ENCODE measurements around the gene CCDC90B.
A peak's percentile ranks its signal among the peaks of the same experiment; 100 is the strongest.

The CCDC90B gene

DNA sequence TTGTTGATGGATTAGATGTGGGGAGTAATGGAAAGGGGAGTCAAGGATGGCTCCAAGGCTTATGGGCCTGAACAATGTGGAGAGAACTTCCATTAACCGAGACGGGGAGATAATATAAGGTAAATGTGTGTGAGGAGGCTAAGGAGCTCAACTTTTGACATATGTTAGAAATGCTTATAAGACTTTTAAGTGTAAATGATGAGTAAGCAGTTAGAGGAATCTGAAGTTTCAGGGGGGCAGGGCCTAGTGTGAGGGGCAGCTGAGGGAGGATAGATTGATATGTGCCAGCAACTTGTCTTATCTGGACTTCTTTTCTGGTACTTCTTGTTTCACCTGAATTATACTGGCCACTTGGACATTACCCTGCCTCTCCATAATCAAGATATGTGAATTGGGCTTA lies 62.7 kb downstream of the CCDC90B start:
- DNase-seq (ENCODE audit: low read depth): no peak
- TF ChIP-seq, protein P1, sequence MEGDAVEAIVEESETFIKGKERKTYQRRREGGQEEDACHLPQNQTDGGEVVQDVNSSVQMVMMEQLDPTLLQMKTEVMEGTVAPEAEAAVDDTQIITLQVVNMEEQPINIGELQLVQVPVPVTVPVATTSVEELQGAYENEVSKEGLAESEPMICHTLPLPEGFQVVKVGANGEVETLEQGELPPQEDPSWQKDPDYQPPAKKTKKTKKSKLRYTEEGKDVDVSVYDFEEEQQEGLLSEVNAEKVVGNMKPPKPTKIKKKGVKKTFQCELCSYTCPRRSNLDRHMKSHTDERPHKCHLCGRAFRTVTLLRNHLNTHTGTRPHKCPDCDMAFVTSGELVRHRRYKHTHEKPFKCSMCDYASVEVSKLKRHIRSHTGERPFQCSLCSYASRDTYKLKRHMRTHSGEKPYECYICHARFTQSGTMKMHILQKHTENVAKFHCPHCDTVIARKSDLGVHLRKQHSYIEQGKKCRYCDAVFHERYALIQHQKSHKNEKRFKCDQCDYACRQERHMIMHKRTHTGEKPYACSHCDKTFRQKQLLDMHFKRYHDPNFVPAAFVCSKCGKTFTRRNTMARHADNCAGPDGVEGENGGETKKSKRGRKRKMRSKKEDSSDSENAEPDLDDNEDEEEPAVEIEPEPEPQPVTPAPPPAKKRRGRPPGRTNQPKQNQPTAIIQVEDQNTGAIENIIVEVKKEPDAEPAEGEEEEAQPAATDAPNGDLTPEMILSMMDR (conservative IDR thresholded peaks at IDR 0.05; ENCODE audit: low read length): no peak

DNA sequence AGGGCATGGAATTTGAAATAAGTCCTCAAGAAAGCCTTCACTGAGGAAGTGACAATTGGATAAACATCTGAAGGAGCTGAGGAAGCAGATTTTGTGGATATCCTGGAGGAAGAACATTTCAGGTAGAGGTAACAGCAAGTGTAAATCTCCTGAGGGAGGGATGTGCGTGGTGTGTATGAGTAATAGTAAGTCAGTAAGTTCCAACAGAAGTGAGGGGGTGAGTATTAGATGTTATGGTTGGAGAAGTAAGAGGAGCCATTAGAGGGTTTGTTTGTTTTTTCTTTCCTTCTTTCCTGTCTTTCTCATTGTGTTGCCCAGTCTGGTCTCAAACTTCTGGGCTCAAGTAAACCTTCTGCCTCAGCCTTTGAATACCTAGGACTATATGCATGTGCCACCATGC lies 63.7 kb downstream of the CCDC90B start:
- TF ChIP-seq, protein P1 (conservative IDR thresholded peaks at IDR 0.05; ENCODE audit: low read length): no peak
- DNase-seq (ENCODE audit: low read depth): no peak

More for the DNA sequence above, 62.7 kb downstream of the CCDC90B start:
- no peak overlapping the region for H3K4me3 ChIP-seq (ENCODE audit: low read length)

DNA sequence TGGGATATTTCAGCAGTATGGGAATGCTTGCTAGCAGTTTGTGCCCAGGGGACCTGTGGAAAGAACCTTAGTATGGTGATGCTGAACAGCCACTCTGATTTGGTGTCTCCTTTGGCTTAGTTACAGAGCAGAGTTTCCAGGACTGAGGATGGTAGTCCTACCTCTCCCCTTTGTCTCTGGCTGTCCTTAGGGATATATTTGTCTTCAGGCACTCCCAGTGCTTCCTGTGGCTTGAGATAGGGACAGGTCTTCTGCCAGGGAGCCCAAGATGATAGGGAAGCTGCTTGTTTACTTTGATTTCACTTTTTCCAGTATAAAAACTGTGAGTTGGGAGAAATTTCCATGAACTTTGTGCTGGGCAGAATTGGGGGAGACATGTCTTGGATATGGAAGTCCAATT lies 64.5 kb downstream of the CCDC90B start:
- TF ChIP-seq, protein P1 (conservative IDR thresholded peaks at IDR 0.05; ENCODE audit: low read length): no peak
- no peak for DNase-seq (ENCODE audit: low read depth)
- no peak overlapping the region for H3K4me3 ChIP-seq (ENCODE audit: low read length)

More for the DNA sequence above, 63.7 kb downstream of the CCDC90B start:
- H3K4me3 ChIP-seq (ENCODE audit: low read length): no peak overlapping the region

- H3K4me3 ChIP-seq (ENCODE audit: low read length): no peak overlapping the region
- DNase-seq (ENCODE audit: low read depth): no peak
- TF ChIP-seq, protein P1 (conservative IDR thresholded peaks at IDR 0.05; ENCODE audit: low read length): no peak
Observed at GRCh38 chr11:83220260-83220659, 65.9 kb downstream of the CCDC90B start.

DNA sequence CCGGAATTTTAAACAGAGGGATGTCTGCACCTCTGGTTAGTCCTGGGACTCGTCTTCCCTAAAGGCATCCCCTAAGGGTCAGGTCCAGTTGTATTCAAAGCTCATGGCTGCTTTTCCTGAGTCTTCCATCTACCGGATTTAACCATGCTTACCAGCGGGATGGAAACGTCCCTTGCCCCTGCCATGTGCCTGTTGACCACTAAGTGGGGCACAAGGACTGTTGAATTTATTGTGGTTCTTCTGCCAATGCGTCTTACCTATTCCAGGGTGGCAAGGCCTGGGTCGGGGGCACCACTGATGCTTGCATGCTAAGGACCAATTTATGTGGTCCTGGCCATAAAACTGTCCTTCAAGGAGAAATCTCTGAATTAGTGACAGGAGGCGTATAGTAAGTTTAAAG lies 67.1 kb downstream of the CCDC90B start:
- TF ChIP-seq, protein P1 (conservative IDR thresholded peaks at IDR 0.05; ENCODE audit: low read length): peak; percentile 14; the same call in 1 of the 2 replicates
- DNase-seq (ENCODE audit: low read depth): no peak
- no peak overlapping the region for H3K4me3 ChIP-seq (ENCODE audit: low read length)

All from AG10803 (cell line).